IMR-90 (cell line): ENCODE results near the gene IQCF6. TPM values are rescaled to one million over a fixed set of nuclear protein-coding genes. Genes with fewer than 3 reads are reported as not detected.

Experiments
- ATAC-seq: fragments of 200-7000 bp; cut with Tn5 transposase; 2 replicates; pipeline ENCODE4 v1.9.1; 2020; ENCODE audit warnings: low read depth, mild to moderate bottlenecking, moderate library complexity
- BruUV-seq: library from RNA; stranded (reverse); fragments of 400-500 nt; replicated peaks from 2 replicates; lab custom pipeline; 2021; lab: Mats Ljungman, UMichigan
- CTCF ChIA-PET: fragments of 300-600 bp; formaldehyde crosslinking; extraction: SDS; loops from one replicate; lab custom pipeline; 2021; ENCODE audit warnings: antibody characterized with exemption; lab: Yijun Ruan, JAX
- POLR2A ChIA-PET: fragments of 300-600 bp; sonication (Branson Sonifier 250); formaldehyde crosslinking; loops from one replicate; lab custom pipeline; 2022; ENCODE audit warnings: antibody characterized with exemption; ENCODE audit not compliant: unreplicated experiment; lab: Charles Lee
- DNase-seq: peaks from one replicate; pipeline ENCODE4 v3.0.0; 2013
- H2AFZ ChIP-seq: replicated peaks from 2 replicates; pipeline ENCODE3; 2013; ENCODE audit warnings: low read length, mild to moderate bottlenecking; ENCODE audit not compliant: poor library complexity
- H2AK5ac ChIP-seq: 2 replicates; pipeline ENCODE4 v1.6.1; 2013; ENCODE audit warnings: low read depth, low read length, inconsistent platforms
- H2AK9ac ChIP-seq: replicated peaks from 2 replicates; pipeline ENCODE3; 2013; ENCODE audit warnings: mild to moderate bottlenecking, low read depth, low read length, moderate library complexity; ENCODE audit not compliant: poor library complexity
- H2BK120ac ChIP-seq: 2 replicates; pipeline ENCODE4 v1.6.1; 2013; ENCODE audit warnings: low read depth, low read length, inconsistent platforms
- H2BK15ac ChIP-seq: 3 replicates; pipeline ENCODE4 v1.6.1; 2013; ENCODE audit warnings: low read depth, low read length, inconsistent platforms
- H2BK20ac ChIP-seq: 2 replicates; pipeline ENCODE4 v1.6.1; 2013; ENCODE audit warnings: low read depth, mild to moderate bottlenecking, inconsistent platforms, low read length, moderate library complexity
- H2BK5ac ChIP-seq: 2 replicates; pipeline ENCODE4 v1.6.1; 2013; ENCODE audit warnings: mild to moderate bottlenecking, low read depth, low read length, inconsistent platforms; ENCODE audit not compliant: poor library complexity, severe bottlenecking
- H3K14ac ChIP-seq: replicated peaks from 2 replicates; pipeline ENCODE4 v1.6.1; 2013; ENCODE audit warnings: low read depth, low read length, inconsistent platforms
- H3K18ac ChIP-seq: 2 replicates; pipeline ENCODE4 v1.6.1; 2013; ENCODE audit warnings: low read depth, low read length, control low read depth
- H3K23ac ChIP-seq: 2 replicates; pipeline ENCODE4 v1.6.1; 2013; ENCODE audit warnings: low read depth, low read length, inconsistent platforms
- H3K27ac ChIP-seq: 2 replicates; pipeline ENCODE4 v1.5.1; 2013; ENCODE audit warnings: mild to moderate bottlenecking, control low read depth, low read length; ENCODE audit not compliant: insufficient read depth
- H3K27me3 ChIP-seq: 2 replicates; pipeline ENCODE4 v1.6.1; 2013; ENCODE audit warnings: low read length; ENCODE audit not compliant: control insufficient read depth, insufficient read depth
- H3K36me3 ChIP-seq: 2 replicates; pipeline ENCODE4 v1.6.1; 2013; ENCODE audit warnings: low read length, mixed read lengths; ENCODE audit not compliant: control insufficient read depth, insufficient read depth
- H3K4ac ChIP-seq: 2 replicates; pipeline ENCODE4 v1.6.1; 2013; ENCODE audit warnings: low read depth, low read length, inconsistent platforms
- H3K4me1 ChIP-seq: 2 replicates; pipeline ENCODE4 v1.6.1; 2013; ENCODE audit warnings: low read length, mixed read lengths; ENCODE audit not compliant: control insufficient read depth, insufficient read depth
- H3K4me2 ChIP-seq: 2 replicates; pipeline ENCODE4 v1.6.1; 2013; ENCODE audit warnings: low read depth, mild to moderate bottlenecking, control low read depth, low read length, moderate library complexity
- H3K4me3 ChIP-seq: 2 replicates; pipeline ENCODE4 v1.5.1; 2013; ENCODE audit warnings: low read depth, mild to moderate bottlenecking, control low read depth, low read length, moderate library complexity; ENCODE audit not compliant: insufficient read depth
- H3K56ac ChIP-seq: 2 replicates; pipeline ENCODE4 v1.6.1; 2013; ENCODE audit warnings: low read length, inconsistent platforms; ENCODE audit not compliant: insufficient read depth; ENCODE audit errors: extremely low read depth
- H3K79me1 ChIP-seq, 2 experiments: 2 replicates each; pipeline ENCODE4 v1.6.1; 2013; ENCODE audit warnings: low read length in 2 of 2, inconsistent platforms in 1 of 2, low read depth in 1 of 2
- H3K9ac ChIP-seq: 2 replicates; pipeline ENCODE4 v1.6.1; 2013; ENCODE audit warnings: low read depth, low read length, control low read depth
- H3K9me1 ChIP-seq: 2 replicates; pipeline ENCODE4 v1.6.1; 2013; ENCODE audit warnings: low read length, inconsistent platforms; ENCODE audit not compliant: insufficient read depth
- H3K9me3 ChIP-seq: 2 replicates; pipeline ENCODE4 v1.6.1; 2013; ENCODE audit warnings: low read length; ENCODE audit not compliant: control insufficient read depth, insufficient read depth
- H4K20me1 ChIP-seq: 2 replicates; pipeline ENCODE4 v1.6.1; 2013; ENCODE audit warnings: low read length, inconsistent platforms; ENCODE audit not compliant: insufficient read depth
- H4K5ac ChIP-seq: 2 replicates; pipeline ENCODE4 v1.6.1; 2013; ENCODE audit warnings: mild to moderate bottlenecking, low read depth, low read length, control low read depth
- H4K8ac ChIP-seq, 2 experiments: 2 replicates each; pipeline ENCODE4 v1.6.1; 2013; ENCODE audit warnings: low read depth in 2 of 2, low read length in 2 of 2, control low read depth in 1 of 2, inconsistent platforms in 1 of 2
- H4K91ac ChIP-seq: 2 replicates; pipeline ENCODE4 v1.6.1; 2013; ENCODE audit warnings: low read depth, low read length, inconsistent platforms; ENCODE audit not compliant: insufficient read depth
- BHLHE40 ChIP-seq: fragments of 150-350 bp; IDR thresholded peaks from 2 replicates; pipeline ENCODE4 v1.6.1; 2016; ENCODE audit warnings: mild to moderate bottlenecking, low read depth, low read length
- CEBPB ChIP-seq: IDR thresholded peaks from 2 replicates; pipeline ENCODE4 v1.6.1; 2012; ENCODE audit warnings: low read depth, low read length, improper control_type of control experiment
- CHD1 ChIP-seq: IDR thresholded peaks from 2 replicates; pipeline ENCODE4 v1.6.1; 2012; ENCODE audit warnings: low read depth, low read length, improper control_type of control experiment
- CTCF ChIP-seq: conservative IDR thresholded peaks from 2 replicates; pipeline ENCODE4 v1.5.1; 2012; ENCODE audit warnings: mild to moderate bottlenecking, low read depth, low read length, improper control_type of control experiment
- FOS ChIP-seq: fragments of 150-350 bp; IDR thresholded peaks from 2 replicates; pipeline ENCODE4 v1.6.1; 2016; ENCODE audit warnings: low read depth, low read length
- MAFK ChIP-seq: IDR thresholded peaks from 2 replicates; pipeline ENCODE4 v1.6.1; 2012; ENCODE audit warnings: low read depth, low read length, improper control_type of control experiment
- MAZ ChIP-seq: IDR thresholded peaks from 2 replicates; pipeline ENCODE4 v1.6.1; 2012; ENCODE audit warnings: low read depth, mild to moderate bottlenecking, low read length, improper control_type of control experiment, moderate library complexity, borderline replicate concordance
- MXI1 ChIP-seq: IDR thresholded peaks from 2 replicates; pipeline ENCODE4 v1.6.1; 2012; ENCODE audit warnings: low read depth, mild to moderate bottlenecking, low read length, moderate library complexity, borderline replicate concordance
- NFE2L2 ChIP-seq: fragments of 150-350 bp; IDR thresholded peaks from 2 replicates; pipeline ENCODE4 v1.6.1; 2016; ENCODE audit warnings: low read depth, mild to moderate bottlenecking, low read length
- POLR2A ChIP-seq: IDR thresholded peaks from 2 replicates; pipeline ENCODE4 v1.6.1; 2012; ENCODE audit warnings: mild to moderate bottlenecking, low read depth, low read length
- RAD21 ChIP-seq: IDR thresholded peaks from 2 replicates; pipeline ENCODE4 v1.6.1; 2012; ENCODE audit warnings: low read length, improper control_type of control experiment
- RCOR1 ChIP-seq: IDR thresholded peaks from 2 replicates; pipeline ENCODE4 v1.6.1; 2012; ENCODE audit warnings: mild to moderate bottlenecking, low read length, improper control_type of control experiment; ENCODE audit not compliant: insufficient replicate concordance
- RFX5 ChIP-seq: IDR thresholded peaks from 2 replicates; pipeline ENCODE4 v1.8.0; 2012; ENCODE audit warnings: low read depth, mild to moderate bottlenecking, low read length, moderate library complexity
- SMC3 ChIP-seq: fragments of 150-350 bp; IDR thresholded peaks from 2 replicates; pipeline ENCODE4 v1.6.1; 2016; ENCODE audit warnings: low read depth, mild to moderate bottlenecking, antibody characterized with exemption, low read length, moderate library complexity
- USF2 ChIP-seq: fragments of 150-350 bp; IDR thresholded peaks from 2 replicates; pipeline ENCODE4 v1.6.1; 2017; ENCODE audit warnings: mild to moderate bottlenecking, antibody characterized with exemption, low read length, low read depth
- WGBS, 2 experiments: methylation state at CpG; one replicate each; pipeline versions ENCODE4 v1.1.5 to v1.1.7; 2013; ENCODE audit warnings: missing lambda C conversion rate in 2 of 2; ENCODE audit not compliant: insufficient read length in 1 of 2; ENCODE audit errors: extremely low coverage in 2 of 2; 5-methylcytosine and 5-hydroxymethylcytosine counted together
- dilution Hi-C: fragments of 300-500 bp; cut with HindIII; formaldehyde crosslinking; loops from one replicate; pipeline ENCODE4 v1.14.3; 2018; ENCODE audit warnings: low sequenced_read_pairs; ENCODE audit not compliant: unreplicated experiment
- in situ Hi-C: fragments of 300-500 bp; cut with MboI; formaldehyde crosslinking; loops from 3 replicates; pipeline ENCODE4 v1.14.3; 2019; ENCODE audit warnings: low sequenced_read_pairs, inconsistent platforms, mixed read lengths
- intact Hi-C: fragments of 100-400 bp; cut with micrococcal nuclease; formaldehyde crosslinking; loops from 2 replicates; pipeline ENCODE4 v1.10.0; 2022
- polyA plus RNA-seq, 3 experiments: library from polyadenylated mRNA; depleted of rRNA; stranded (reverse); fragments of >200 nt; gene quantifications; 2 replicates each; pipeline ENCODE4 v1.2.3, GENCODE V29; 2012; ENCODE audit warnings: low replicate concordance in 1 of 3
- total RNA-seq: library from RNA; depleted of rRNA; stranded (reverse); fragments of >200 nt; gene quantifications from 2 replicates; pipeline ENCODE4 v1.2.3, GENCODE V29; 2012
- TF ChIP-seq, protein P1 (sequence below): fragments of 150-350 bp; IDR thresholded peaks from 2 replicates; pipeline ENCODE4 v1.6.1; 2016; ENCODE audit warnings: low read depth, mild to moderate bottlenecking, low read length, moderate library complexity, borderline replicate concordance

The IQCF6 gene
- total and polyA plus RNA-seq, 2 of the 4 experiments (the other 2 are of a cell fraction): not detected

GRCh38 chr3:51817375-51817774 lies 38.3 kb upstream of the IQCF6 start:
- no peak overlapping the region for H2BK15ac ChIP-seq
- no peaks in the 10 kb centered on the region for H3K4me1 ChIP-seq
- no peak overlapping the region for H2AFZ ChIP-seq
- no peaks in the 10 kb centered on the region for H4K20me1 ChIP-seq
- H3K9ac ChIP-seq: no peak overlapping the region
- H3K4ac ChIP-seq: no peak overlapping the region
- H3K9me3 ChIP-seq: no peaks in the 10 kb centered on the region
- no peak for DNase-seq
- H3K79me1 ChIP-seq: no peaks in the 10 kb centered on the region
- H3K27ac ChIP-seq: no peak overlapping the region
- no peaks in the 10 kb centered on the region for H3K9me1 ChIP-seq
- TF ChIP-seq CEBPB: no peak
- TF ChIP-seq RCOR1: no peak
- no peak for TF ChIP-seq MAFK
- TF ChIP-seq RFX5: no peak
- no peak for TF ChIP-seq BHLHE40
- TF ChIP-seq MXI1: no peak
- no peak for TF ChIP-seq SMC3
- no peak for TF ChIP-seq USF2
- no peak for TF ChIP-seq MAZ
- TF ChIP-seq, protein P1, sequence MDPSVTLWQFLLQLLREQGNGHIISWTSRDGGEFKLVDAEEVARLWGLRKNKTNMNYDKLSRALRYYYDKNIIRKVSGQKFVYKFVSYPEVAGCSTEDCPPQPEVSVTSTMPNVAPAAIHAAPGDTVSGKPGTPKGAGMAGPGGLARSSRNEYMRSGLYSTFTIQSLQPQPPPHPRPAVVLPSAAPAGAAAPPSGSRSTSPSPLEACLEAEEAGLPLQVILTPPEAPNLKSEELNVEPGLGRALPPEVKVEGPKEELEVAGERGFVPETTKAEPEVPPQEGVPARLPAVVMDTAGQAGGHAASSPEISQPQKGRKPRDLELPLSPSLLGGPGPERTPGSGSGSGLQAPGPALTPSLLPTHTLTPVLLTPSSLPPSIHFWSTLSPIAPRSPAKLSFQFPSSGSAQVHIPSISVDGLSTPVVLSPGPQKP: no peak
- no peak for TF ChIP-seq NFE2L2
- no peak for TF ChIP-seq POLR2A
- TF ChIP-seq CTCF: no peak
- no peak for TF ChIP-seq FOS
- no peak for TF ChIP-seq RAD21
- no peak for TF ChIP-seq CHD1
- ChIA-PET POLR2A (no interaction called here), CTCF (no interaction called here)
- no peak overlapping the region for H4K8ac ChIP-seq
- H3K27me3 ChIP-seq: no peaks in the 10 kb centered on the region; the same call in 1 of the 2 replicates
- no peak overlapping the region for H2AK5ac ChIP-seq
- dilution Hi-C loops (no loop called here), in situ Hi-C loops (no loop called here), intact Hi-C loops (no loop called here)
- H2BK20ac ChIP-seq: no peak overlapping the region
- no peak overlapping the region for H2AK9ac ChIP-seq
- no TSS peak for BruUV-seq
- no peak overlapping the region for H3K14ac ChIP-seq
- H3K23ac ChIP-seq: no peak overlapping the region
- no peak overlapping the region for H3K4me2 ChIP-seq
- no peak overlapping the region for H3K18ac ChIP-seq
- WGBS, 2 experiments: 78% methylated on average over 1 of the region's 2 CpGs; no CpG with 5 or more reads in 1 of the 2 experiments
- no peak overlapping the region for H2BK120ac ChIP-seq
- no peak overlapping the region for H3K4me3 ChIP-seq
- H3K56ac ChIP-seq: no peak overlapping the region
- no peak for ATAC-seq
- no peaks in the 10 kb centered on the region for H3K36me3 ChIP-seq
- no peak overlapping the region for H4K91ac ChIP-seq
- H4K5ac ChIP-seq: no peak overlapping the region
- H2BK5ac ChIP-seq: no peak overlapping the region
